Posterior cingulate gyrus (tissue), 11 donors: Measurements from ENCODE around the gene DDA1.

ENCODE experiments used
- DNase-seq, 10 donors: peaks; one replicate each; pipeline versions ENCODE4 v3.0.0 to v3.0.0-alpha.2; 2020 to 2021; ENCODE audit warnings: mixed read lengths in 3 of 10
- intact Hi-C: fragments of 100-400 bp; cut with DNase I; formaldehyde crosslinking; loops from one replicate; pipeline ENCODE4 v1.15.1; 2023

Gene DDA1

GRCh38 chr19:17327068-17327653 is 17.8 kb downstream of the DDA1 start:
- DNase-seq = no peak
- intact Hi-C loops = no loop called here

GRCh38 chr19:17327654-17328516 is 18.5 kb downstream of the DDA1 start:
- intact Hi-C loops = no loop called here
- DNase-seq = no peak

- intact Hi-C loops = no loop called here
- peak in 1 of 10 donors; percentile 79 for DNase-seq
Observed at GRCh38 chr19:17328517-17329365, 19.4 kb downstream of the DDA1 start.

- DNase-seq = no peak
- intact Hi-C loops = loop anchor here (10.0 kb wide), 1 partner anchor 145 kb away; the partner anchor contains the start of gene SLC27A1
Observed at GRCh38 chr19:17329366-17330261, 20.3 kb downstream of the DDA1 start.

GRCh38 chr19:17330262-17331044 is 21.1 kb downstream of the DDA1 start:
- DNase-seq = no peak
- intact Hi-C loops = loop anchor here (10.0 kb wide), 1 partner anchor 144 kb away; the partner anchor contains the start of gene SLC27A1

GRCh38 chr19:17331045-17331558 is 21.7 kb downstream of the DDA1 start:
- intact Hi-C loops = loop anchor here (10.0 kb wide), 1 partner anchor 144 kb away; the partner anchor contains the start of gene SLC27A1

GRCh38 chr19:17332360-17332676 is 23.0 kb downstream of the DDA1 start:
- DNase-seq = no peak
- intact Hi-C loops = loop anchor here (10.0 kb wide), 1 partner anchor 142 kb away; the partner anchor contains the start of gene SLC27A1

More at GRCh38 chr19:17331045-17331558, 21.7 kb downstream of the DDA1 start:
- no peak for DNase-seq

- peak in 1 of 10 donors; percentile 28 for DNase-seq
Observed at GRCh38 chr19:17332677-17333581, 23.6 kb downstream of the DDA1 start.

GRCh38 chr19:17333611-17334413 is 24.4 kb downstream of the DDA1 start:
- intact Hi-C loops = loop anchor here (1.0 to 10.0 kb wide), 2 partner anchors 25 to 141 kb away; partner anchors contain the start of genes DDA1 and SLC27A1
- no peak for DNase-seq

More at GRCh38 chr19:17332677-17333581, 23.6 kb downstream of the DDA1 start:
- intact Hi-C loops = loop anchor here (10.0 kb wide), 1 partner anchor 142 kb away; the partner anchor contains the start of gene SLC27A1

- intact Hi-C loops = loop anchor here (1.0 to 10.0 kb wide), 2 partner anchors 25 to 140 kb away; partner anchors contain the start of genes DDA1 and SLC27A1
- DNase-seq = peak; percentile 94 to 99 (median 97)
Observed at GRCh38 chr19:17334414-17335409, 25.3 kb downstream of the DDA1 start, which contains the start of gene ANO8. Gene ANO8, minus strand, starts transcription at chr19:17334855. Its CDS starts 185 bp downstream, at chr19:17334670.

GRCh38 chr19:17335575-17335974 is 26.2 kb downstream of the DDA1 start:
- no peak for DNase-seq
- intact Hi-C loops = loop anchor here (10.0 kb wide), 1 partner anchor 139 kb away; the partner anchor contains the start of gene SLC27A1

- intact Hi-C loops = loop anchor here (2.0 to 10.0 kb wide), 2 partner anchors 34 to 138 kb away; partner anchors contain the start of genes ABHD8 and SLC27A1
- DNase-seq = peak; percentile 89 to 100 (median 98)
Observed at GRCh38 chr19:17336872-17337674, 27.7 kb downstream of the DDA1 start, which contains the start of gene GTPBP3. Gene GTPBP3, plus strand, starts transcription at chr19:17337553. Its CDS starts 59 bp downstream, at chr19:17337612.

- peak in 2 of 10 donors; percentile 81 to 87 for DNase-seq
- intact Hi-C loops = loop anchor here (2.0 to 10.0 kb wide), 2 partner anchors 35 to 137 kb away; partner anchors contain the start of genes ABHD8 and SLC27A1
Observed at GRCh38 chr19:17337675-17338432, 28.5 kb downstream of the DDA1 start.
